Measurements from ENCODE around the gene DPY30. TPM values are rescaled to one million over a fixed set of nuclear protein-coding genes. Genes with fewer than 3 reads are reported as not detected.

Gene DPY30
- polyA plus RNA-seq, 1 of the 3 experiments (the other 2 are of a cell fraction), result 155 TPM

Other genes with a start within 250 kb of the DPY30 start
- gene MEMO1, start 28.8 kb downstream of the DPY30 start, polyA plus RNA-seq (2012; rRNA removed), result 54.3 and 66.7 TPM in 2 replicates
- gene SPAST, start 23.8 kb upstream of the DPY30 start, polyA plus RNA-seq (2012; rRNA removed), result 6.1 and 6.8 TPM in 2 replicates
- gene SLC30A6, start 126.1 kb upstream of the DPY30 start, polyA plus RNA-seq (2012; rRNA removed), result 13.7 and 20.5 TPM in 2 replicates
- gene NLRC4, start 225.1 kb upstream of the DPY30 start, polyA plus RNA-seq (2012; rRNA removed), result 0.02 TPM in 1 of 2 replicates, not detected in the other
- 3.2 and 3.5 TPM in 2 replicates for gene YIPF4, start 238.1 kb upstream of the DPY30 start, polyA plus RNA-seq (2012; rRNA removed)